Measurements from ENCODE around the gene AGFG1.

The AGFG1 gene

GRCh38 chr2:227447606-227448005 lies 24.4 kb upstream of the AGFG1 start:
- Histone ChIP-seq H3K4me1 (ENCODE audit: control insufficient read depth in 5 of 5, insufficient read depth in 5 of 5, low read length in 5 of 5) (peaks cover 5 to 22% (median 14%) of the 10 kb centered on the region in 5 donors), H3K27me3 (ENCODE audit: control insufficient read depth in 5 of 5, insufficient read depth in 4 of 5, low read length in 5 of 5) (no peaks in the 10 kb centered on the region), H3K4me3 (ENCODE audit: low read depth in 1 of 5, low read length in 5 of 5) (no peak overlapping the region), H3K27ac (ENCODE audit: low read depth, low read length) (no peak overlapping the region), H3K36me3 (ENCODE audit: control insufficient read depth in 5 of 5, insufficient read depth in 5 of 5, low read length in 5 of 5) (no peaks in the 10 kb centered on the region), H3K9ac (ENCODE audit: low read length in 5 of 5) (no peak overlapping the region), H3K9me3 (ENCODE audit: control insufficient read depth in 5 of 5, low read length in 5 of 5) (no peaks in the 10 kb centered on the region)

DNA sequence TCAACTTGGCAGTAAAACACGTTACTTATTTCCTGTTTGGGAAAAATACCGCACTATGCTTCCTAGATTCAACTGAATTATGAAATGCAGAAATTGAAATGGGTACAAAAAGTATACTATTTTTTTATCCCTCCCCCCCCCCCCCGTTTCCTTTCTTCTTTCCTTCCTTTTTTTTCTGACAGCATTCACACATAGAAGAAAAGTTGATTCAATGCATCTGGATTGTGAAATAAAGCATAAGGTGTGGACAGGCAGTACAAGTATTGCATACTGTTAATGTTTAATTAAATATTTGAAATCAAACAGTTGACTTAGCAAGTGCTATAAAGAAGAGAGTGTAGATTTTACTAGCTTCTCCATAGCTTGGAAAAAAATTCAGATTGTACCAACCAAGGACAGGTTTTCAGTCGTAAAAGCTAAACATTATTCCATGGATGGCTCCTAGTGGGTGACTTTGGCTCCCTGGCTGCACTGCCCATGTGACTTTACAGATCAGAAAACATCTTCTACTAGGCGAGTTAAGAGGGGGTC lies 21.6 kb upstream of the AGFG1 start:
- H3K9ac ChIP-seq (ENCODE audit: low read length in 5 of 5): no peak overlapping the region
- no peaks in the 10 kb centered on the region for H3K36me3 ChIP-seq (ENCODE audit: control insufficient read depth in 5 of 5, insufficient read depth in 5 of 5, low read length in 5 of 5)
- no peak overlapping the region for H3K4me3 ChIP-seq (ENCODE audit: low read depth in 1 of 5, low read length in 5 of 5)
- no peaks in the 10 kb centered on the region for H3K9me3 ChIP-seq (ENCODE audit: control insufficient read depth in 5 of 5, low read length in 5 of 5)
- H3K27me3 ChIP-seq (ENCODE audit: control insufficient read depth in 5 of 5, insufficient read depth in 4 of 5, low read length in 5 of 5): no peaks in the 10 kb centered on the region
- H3K4me1 ChIP-seq (ENCODE audit: control insufficient read depth in 5 of 5, insufficient read depth in 5 of 5, low read length in 5 of 5): peaks cover 5 to 22% (median 14%) of the 10 kb centered on the region in 5 donors
- peak overlapping the region; percentile 60 for H3K27ac ChIP-seq (ENCODE audit: low read depth, low read length)

DNA sequence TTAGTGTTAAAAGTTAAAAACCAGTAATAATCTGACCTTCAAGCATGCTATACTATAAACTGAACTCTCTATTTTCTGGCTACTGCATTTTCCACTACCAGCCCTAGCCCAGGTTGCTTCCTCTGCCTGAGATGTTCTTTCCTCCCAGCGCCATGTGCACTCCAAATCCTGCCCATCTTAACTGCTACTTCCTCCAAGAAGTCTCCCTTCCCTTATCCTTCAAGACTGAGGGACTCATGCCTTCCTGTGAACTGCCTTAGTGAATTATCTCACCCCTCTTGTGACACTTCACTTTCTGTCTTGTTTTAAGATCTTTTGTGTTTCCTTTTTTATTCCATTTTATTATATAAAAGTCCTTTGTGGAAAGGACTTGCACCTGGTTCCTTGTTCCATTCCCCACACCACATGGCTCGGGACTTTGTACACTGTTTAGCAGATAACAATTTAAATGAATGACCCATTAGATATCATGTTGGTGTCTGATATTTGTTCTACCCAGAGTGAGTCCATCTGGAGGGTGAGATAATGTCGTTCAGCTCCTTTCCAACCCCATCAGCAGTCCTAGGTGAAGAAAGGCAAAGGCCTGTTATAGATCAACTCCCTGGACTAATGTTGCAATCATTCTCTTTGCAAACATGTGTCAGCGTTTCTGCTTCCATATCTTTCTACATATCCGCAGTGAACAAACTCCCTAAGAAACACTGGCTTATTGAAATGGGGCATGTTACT lies 20.9 kb upstream of the AGFG1 start:
- no peaks in the 10 kb centered on the region for H3K9me3 ChIP-seq (ENCODE audit: control insufficient read depth in 5 of 5, low read length in 5 of 5)
- no peak overlapping the region for H3K9ac ChIP-seq (ENCODE audit: low read length in 5 of 5)
- H3K27ac ChIP-seq (ENCODE audit: low read depth, low read length): peak overlapping the region; percentile 60
- H3K36me3 ChIP-seq (ENCODE audit: control insufficient read depth in 5 of 5, insufficient read depth in 5 of 5, low read length in 5 of 5): no peaks in the 10 kb centered on the region
- no peak overlapping the region for H3K4me3 ChIP-seq (ENCODE audit: low read depth in 1 of 5, low read length in 5 of 5)
- H3K27me3 ChIP-seq (ENCODE audit: control insufficient read depth in 5 of 5, insufficient read depth in 4 of 5, low read length in 5 of 5): no peaks in the 10 kb centered on the region
- peaks cover 5 to 22% (median 14%) of the 10 kb centered on the region in 5 donors for H3K4me1 ChIP-seq (ENCODE audit: control insufficient read depth in 5 of 5, insufficient read depth in 5 of 5, low read length in 5 of 5)

DNA sequence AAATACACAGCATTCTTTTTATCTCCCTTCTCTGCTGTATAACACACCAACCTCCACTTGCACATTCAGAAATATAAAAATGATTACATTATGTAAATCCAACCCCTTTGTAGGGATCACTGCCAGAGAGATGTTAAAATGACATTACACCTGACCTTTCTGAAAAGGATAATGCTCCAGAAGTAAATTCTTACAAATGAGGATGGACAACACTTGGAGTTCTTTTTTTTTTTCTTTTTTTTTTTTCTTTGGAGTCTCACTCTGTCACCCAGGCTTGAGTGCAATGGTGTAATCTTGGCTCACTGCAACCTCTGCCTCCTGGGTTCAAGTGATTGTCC lies 20.3 kb upstream of the AGFG1 start:
- no peak overlapping the region for H3K4me3 ChIP-seq (ENCODE audit: low read depth in 1 of 5, low read length in 5 of 5)
- H3K27me3 ChIP-seq (ENCODE audit: control insufficient read depth in 5 of 5, insufficient read depth in 4 of 5, low read length in 5 of 5): no peaks in the 10 kb centered on the region
- peaks cover 5 to 22% (median 14%) of the 10 kb centered on the region in 5 donors for H3K4me1 ChIP-seq (ENCODE audit: control insufficient read depth in 5 of 5, insufficient read depth in 5 of 5, low read length in 5 of 5)
- H3K9ac ChIP-seq (ENCODE audit: low read length in 5 of 5): no peak overlapping the region
- no peaks in the 10 kb centered on the region for H3K36me3 ChIP-seq (ENCODE audit: control insufficient read depth in 5 of 5, insufficient read depth in 5 of 5, low read length in 5 of 5)
- no peaks in the 10 kb centered on the region for H3K9me3 ChIP-seq (ENCODE audit: control insufficient read depth in 5 of 5, low read length in 5 of 5)
- no peak overlapping the region for H3K27ac ChIP-seq (ENCODE audit: low read depth, low read length)

DNA sequence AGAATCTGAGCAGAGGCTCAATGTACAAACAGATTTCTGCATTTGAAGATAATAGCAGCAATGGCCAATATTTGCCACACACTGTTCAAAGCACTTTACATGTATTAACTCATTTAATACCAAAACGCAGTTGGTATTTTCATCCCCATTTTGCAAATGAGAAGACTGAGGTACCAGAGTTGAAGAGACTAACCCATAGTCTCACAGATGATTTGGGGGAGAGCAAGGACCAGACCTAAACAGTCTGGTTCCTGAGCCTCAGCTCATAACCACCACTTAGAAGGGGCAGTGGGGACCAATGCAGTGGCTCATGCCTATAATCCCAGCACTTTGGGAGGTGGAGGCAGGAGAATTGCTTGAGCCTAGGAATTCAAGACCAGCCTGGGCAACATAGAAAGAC lies 18.1 kb upstream of the AGFG1 start:
- Histone ChIP-seq H3K4me3 (ENCODE audit: low read depth in 1 of 5, low read length in 5 of 5) (no peak overlapping the region), H3K9ac (ENCODE audit: low read length in 5 of 5) (no peak overlapping the region), H3K9me3 (ENCODE audit: control insufficient read depth in 5 of 5, low read length in 5 of 5) (no peaks in the 10 kb centered on the region), H3K27me3 (ENCODE audit: control insufficient read depth in 5 of 5, insufficient read depth in 4 of 5, low read length in 5 of 5) (no peaks in the 10 kb centered on the region), H3K36me3 (ENCODE audit: control insufficient read depth in 5 of 5, insufficient read depth in 5 of 5, low read length in 5 of 5) (no peaks in the 10 kb centered on the region), H3K27ac (ENCODE audit: low read depth, low read length) (no peak overlapping the region), H3K4me1 (ENCODE audit: control insufficient read depth in 5 of 5, insufficient read depth in 5 of 5, low read length in 5 of 5) (peaks cover 5 to 22% (median 14%) of the 10 kb centered on the region in 5 donors)

GRCh38 chr2:227454323-227454860 lies 17.6 kb upstream of the AGFG1 start:
- Histone ChIP-seq H3K4me1 (ENCODE audit: control insufficient read depth in 5 of 5, insufficient read depth in 5 of 5, low read length in 5 of 5) (peaks cover 5 to 21% (median 14%) of the 10 kb centered on the region in 5 donors), H3K9me3 (ENCODE audit: control insufficient read depth in 5 of 5, low read length in 5 of 5) (no peaks in the 10 kb centered on the region), H3K9ac (ENCODE audit: low read length in 5 of 5) (no peak overlapping the region), H3K27ac (ENCODE audit: low read depth, low read length) (no peak overlapping the region), H3K4me3 (ENCODE audit: low read depth in 1 of 5, low read length in 5 of 5) (no peak overlapping the region), H3K36me3 (ENCODE audit: control insufficient read depth in 5 of 5, insufficient read depth in 5 of 5, low read length in 5 of 5) (no peaks in the 10 kb centered on the region), H3K27me3 (ENCODE audit: control insufficient read depth in 5 of 5, insufficient read depth in 4 of 5, low read length in 5 of 5) (no peaks in the 10 kb centered on the region)

DNA sequence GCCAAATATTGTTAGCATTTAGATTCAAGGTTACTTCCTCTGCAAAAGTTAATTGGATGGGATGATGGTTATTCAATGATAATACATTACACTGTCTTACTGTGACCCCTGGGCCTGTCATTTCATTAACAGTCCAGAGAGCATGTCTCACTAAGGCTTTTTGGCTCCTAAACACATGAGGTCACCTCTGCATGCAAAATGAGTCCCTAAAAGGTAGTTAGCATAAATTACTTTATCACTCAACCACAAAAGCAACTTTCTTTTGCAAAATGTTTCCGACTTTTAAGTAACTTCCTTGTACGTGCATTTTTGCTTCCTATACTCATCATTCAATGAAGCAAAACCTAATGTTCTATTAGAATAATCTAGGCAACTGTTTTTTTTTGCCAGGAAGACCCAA lies 16.8 kb upstream of the AGFG1 start:
- Histone ChIP-seq H3K36me3 (ENCODE audit: control insufficient read depth in 5 of 5, insufficient read depth in 5 of 5, low read length in 5 of 5) (no peaks in the 10 kb centered on the region), H3K9ac (ENCODE audit: low read length in 5 of 5) (no peak overlapping the region), H3K4me1 (ENCODE audit: control insufficient read depth in 5 of 5, insufficient read depth in 5 of 5, low read length in 5 of 5) (peaks cover 2 to 19% (median 11%) of the 10 kb centered on the region in 5 donors), H3K27me3 (ENCODE audit: control insufficient read depth in 5 of 5, insufficient read depth in 4 of 5, low read length in 5 of 5) (no peaks in the 10 kb centered on the region), H3K27ac (ENCODE audit: low read depth, low read length) (no peak overlapping the region), H3K4me3 (ENCODE audit: low read depth in 1 of 5, low read length in 5 of 5) (no peak overlapping the region), H3K9me3 (ENCODE audit: control insufficient read depth in 5 of 5, low read length in 5 of 5) (no peaks in the 10 kb centered on the region)

DNA sequence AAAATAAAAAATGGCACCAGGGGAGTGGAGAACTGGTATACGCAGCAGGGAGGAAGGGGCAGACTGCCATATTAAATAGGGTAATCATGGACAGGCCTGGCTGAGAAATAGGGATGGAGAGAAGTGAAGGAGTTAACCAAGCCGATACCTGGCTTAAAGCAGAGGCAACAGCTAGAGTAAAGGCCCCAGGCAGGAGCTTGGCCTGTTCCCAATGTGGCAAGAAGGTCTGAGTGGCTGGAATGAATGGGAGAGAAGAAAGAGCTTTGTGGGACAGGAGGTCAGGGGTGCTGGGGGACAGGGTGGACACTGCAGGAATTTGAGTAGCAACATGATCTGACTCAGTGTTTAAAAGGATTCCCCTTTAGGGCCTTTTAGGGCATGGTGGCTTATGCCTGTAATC lies 15.9 kb upstream of the AGFG1 start:
- H3K27me3 ChIP-seq (ENCODE audit: control insufficient read depth in 5 of 5, insufficient read depth in 4 of 5, low read length in 5 of 5): no peaks in the 10 kb centered on the region
- no peak overlapping the region for H3K9ac ChIP-seq (ENCODE audit: low read length in 5 of 5)

DNA sequence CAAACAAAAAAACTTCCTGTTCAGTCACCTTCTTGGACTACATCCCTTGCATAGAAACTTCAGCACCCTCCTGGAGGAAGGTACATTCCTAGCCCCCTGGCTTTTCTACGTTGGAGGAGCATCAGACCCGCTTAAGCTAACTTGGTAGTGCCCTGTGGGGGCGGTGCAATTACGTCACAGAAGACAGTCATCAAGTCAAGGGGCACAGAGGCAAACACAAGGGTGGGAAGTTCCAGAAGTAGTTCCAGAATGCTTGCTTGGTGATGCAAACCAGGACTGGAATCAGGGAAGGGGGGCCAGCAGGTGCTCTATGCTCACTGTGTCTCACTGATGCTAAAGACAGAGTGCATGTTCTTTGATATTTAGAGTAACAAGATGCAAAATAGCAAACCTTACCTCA lies 15.2 kb upstream of the AGFG1 start:
- no peak overlapping the region for H3K27ac ChIP-seq (ENCODE audit: low read depth, low read length)
- H3K27me3 ChIP-seq (ENCODE audit: control insufficient read depth in 5 of 5, insufficient read depth in 4 of 5, low read length in 5 of 5): no peaks in the 10 kb centered on the region
- no peaks in the 10 kb centered on the region for H3K9me3 ChIP-seq (ENCODE audit: control insufficient read depth in 5 of 5, low read length in 5 of 5)
- H3K4me3 ChIP-seq (ENCODE audit: low read depth in 1 of 5, low read length in 5 of 5): no peak overlapping the region
- peaks cover 0 to 7% (median 3%) of the 10 kb centered on the region in 5 donors for H3K4me1 ChIP-seq (ENCODE audit: control insufficient read depth in 5 of 5, insufficient read depth in 5 of 5, low read length in 5 of 5)
- no peaks in the 10 kb centered on the region for H3K36me3 ChIP-seq (ENCODE audit: control insufficient read depth in 5 of 5, insufficient read depth in 5 of 5, low read length in 5 of 5)
- no peak overlapping the region for H3K9ac ChIP-seq (ENCODE audit: low read length in 5 of 5)

More for the DNA sequence above, 15.9 kb upstream of the AGFG1 start:
- H3K9me3 ChIP-seq (ENCODE audit: control insufficient read depth in 5 of 5, low read length in 5 of 5): no peaks in the 10 kb centered on the region
- H3K4me3 ChIP-seq (ENCODE audit: low read depth in 1 of 5, low read length in 5 of 5): no peak overlapping the region
- no peaks in the 10 kb centered on the region for H3K36me3 ChIP-seq (ENCODE audit: control insufficient read depth in 5 of 5, insufficient read depth in 5 of 5, low read length in 5 of 5)
- H3K27ac ChIP-seq (ENCODE audit: low read depth, low read length): no peak overlapping the region
- peaks cover 2 to 14% (median 6%) of the 10 kb centered on the region in 5 donors for H3K4me1 ChIP-seq (ENCODE audit: control insufficient read depth in 5 of 5, insufficient read depth in 5 of 5, low read length in 5 of 5)

GRCh38 chr2:227460070-227460485 lies 11.9 kb upstream of the AGFG1 start:
- peaks cover 0 to 5% (median 3%) of the 10 kb centered on the region in 5 donors for H3K4me1 ChIP-seq (ENCODE audit: control insufficient read depth in 5 of 5, insufficient read depth in 5 of 5, low read length in 5 of 5)
- H3K27me3 ChIP-seq (ENCODE audit: control insufficient read depth in 5 of 5, insufficient read depth in 4 of 5, low read length in 5 of 5): no peaks in the 10 kb centered on the region
- no peaks in the 10 kb centered on the region for H3K9me3 ChIP-seq (ENCODE audit: control insufficient read depth in 5 of 5, low read length in 5 of 5)
- H3K9ac ChIP-seq (ENCODE audit: low read length in 5 of 5): no peak overlapping the region
- no peaks in the 10 kb centered on the region for H3K36me3 ChIP-seq (ENCODE audit: control insufficient read depth in 5 of 5, insufficient read depth in 5 of 5, low read length in 5 of 5)
- no peak overlapping the region for H3K27ac ChIP-seq (ENCODE audit: low read depth, low read length)
- no peak overlapping the region for H3K4me3 ChIP-seq (ENCODE audit: low read depth in 1 of 5, low read length in 5 of 5)

Measured in subcutaneous abdominal adipose tissue (tissue), 5 donors.